HepG2 (cell line): Measurements from ENCODE around the gene EPB41L2. TPM values are rescaled to one million over a fixed set of nuclear protein-coding genes. Genes with fewer than 3 reads are reported as not detected.

Source experiments
- BRF2 ChIP-seq: sonication (generic); formaldehyde crosslinking; IDR thresholded peaks from 2 replicates; pipeline ENCODE4 v1.8.1; 2022; ENCODE audit warnings: mild to moderate bottlenecking, missing genetic modification reagents
- CENPBD1 ChIP-seq: sonication (generic); formaldehyde crosslinking; IDR thresholded peaks from 2 replicates; pipeline ENCODE4 v1.8.0; 2022; ENCODE audit warnings: missing genetic modification reagents, low read depth, mild to moderate bottlenecking, borderline replicate concordance
- EP300 ChIP-seq, 3 experiments: sonication (generic) in 1 of 3; formaldehyde crosslinking in 1 of 3; IDR thresholded peaks; 2 replicates each; pipeline versions ENCODE4 v1.5.1 to v1.6.1; 2011 to 2020; ENCODE audit warnings: low read depth in 2 of 3, low read length in 2 of 3, borderline replicate concordance in 1 of 3, improper control_type of control experiment in 1 of 3, mild to moderate bottlenecking in 1 of 3, missing genetic modification reagents in 1 of 3, moderate library complexity in 1 of 3
- EZH2 ChIP-seq: conservative IDR thresholded peaks from 2 replicates; pipeline ENCODE4 v1.6.1; 2012; ENCODE audit warnings: mild to moderate bottlenecking, low read depth, low read length, moderate library complexity
- FOXC1 ChIP-seq: sonication (generic); formaldehyde crosslinking; IDR thresholded peaks from 2 replicates; pipeline ENCODE4 v1.8.0; 2022; ENCODE audit warnings: mild to moderate bottlenecking, missing genetic modification reagents, borderline replicate concordance
- HCFC1 ChIP-seq: fragments of 150-350 bp; IDR thresholded peaks from 2 replicates; pipeline ENCODE4 v1.6.1; 2014; ENCODE audit warnings: low read depth, low read length
- HOMEZ ChIP-seq: IDR thresholded peaks from 2 replicates; pipeline ENCODE4 v1.6.1; 2016; ENCODE audit warnings: low read depth
- KDM3A ChIP-seq: IDR thresholded peaks from 2 replicates; pipeline ENCODE4 v1.6.1; 2018; ENCODE audit warnings: low read depth, missing compliant biosample characterization
- KLF12 ChIP-seq: sonication (generic); formaldehyde crosslinking; IDR thresholded peaks from 2 replicates; pipeline ENCODE4 v1.4.0; 2020; ENCODE audit warnings: missing genetic modification reagents, borderline replicate concordance
- KLF13 ChIP-seq: sonication (generic); formaldehyde crosslinking; IDR thresholded peaks from 2 replicates; pipeline ENCODE4 v1.4.0; 2020; ENCODE audit warnings: mild to moderate bottlenecking, missing genetic modification reagents
- MAFF ChIP-seq: IDR thresholded peaks from 2 replicates; pipeline ENCODE4 v1.6.1; 2011; ENCODE audit warnings: low read depth, low read length, improper control_type of control experiment
- MATR3 ChIP-seq: sonication (generic); formaldehyde crosslinking; IDR thresholded peaks from 2 replicates; pipeline ENCODE4 v1.4.0; 2020; ENCODE audit warnings: missing genetic modification reagents
- NR0B2 ChIP-seq: sonication (generic); formaldehyde crosslinking; IDR thresholded peaks from 2 replicates; pipeline ENCODE4 v1.4.0; 2020; ENCODE audit warnings: mild to moderate bottlenecking, missing genetic modification reagents
- NR3C1 ChIP-seq: sonication (generic); formaldehyde crosslinking; IDR thresholded peaks from 2 replicates; pipeline ENCODE4 v1.4.0; 2020; ENCODE audit warnings: missing genetic modification reagents
- PHF5A ChIP-seq: IDR thresholded peaks from one replicate; pipeline ENCODE4 v1.6.1; 2018; ENCODE audit warnings: low read depth, missing genetic modification reagents; ENCODE audit not compliant: unreplicated experiment
- RARA ChIP-seq: IDR thresholded peaks from 2 replicates; pipeline ENCODE4 v1.6.1; 2016; ENCODE audit warnings: missing genetic modification reagents, missing compliant biosample characterization
- TBX2 ChIP-seq: sonication (generic); formaldehyde crosslinking; IDR thresholded peaks from 2 replicates; pipeline ENCODE4 v1.5.0; 2020; ENCODE audit warnings: missing genetic modification reagents, mild to moderate bottlenecking, borderline replicate concordance
- ZFX ChIP-seq: sonication (generic); formaldehyde crosslinking; IDR thresholded peaks from 2 replicates; pipeline ENCODE4 v1.4.0; 2020; ENCODE audit warnings: mild to moderate bottlenecking, low read depth, missing genetic modification reagents, moderate library complexity
- ZNF30 ChIP-seq: sonication (generic); formaldehyde crosslinking; IDR thresholded peaks from 2 replicates; pipeline ENCODE4 v1.5.0; 2020; ENCODE audit warnings: mild to moderate bottlenecking, missing genetic modification reagents
- ZNF510 ChIP-seq: sonication (generic); formaldehyde crosslinking; IDR thresholded peaks from 2 replicates; pipeline ENCODE4 v1.4.0; 2020; ENCODE audit warnings: low read depth, mild to moderate bottlenecking, missing genetic modification reagents
- ZNF547 ChIP-seq: sonication (generic); formaldehyde crosslinking; IDR thresholded peaks from 2 replicates; pipeline ENCODE4 v1.5.1; 2020; ENCODE audit warnings: mild to moderate bottlenecking, missing genetic modification reagents
- ZNF652 ChIP-seq: IDR thresholded peaks from 2 replicates; pipeline ENCODE4 v1.6.1; 2016; ENCODE audit warnings: low read depth, borderline replicate concordance
- polyA plus RNA-seq, 8 experiments: library from polyadenylated mRNA; depleted of rRNA in 3 of 8; stranded (reverse) in 7 of 8; unstranded in 1 of 8; fragments of >200 nt; fragmentation: Illumina TruSeq in 4 of 8; extraction: Trizol in 4 of 8; gene quantifications; 2 replicates each; pipeline versions ENCODE4 v1.2.1 to v1.2.3, GENCODE V29; 2011 to 2016; ENCODE audit warnings: low read depth in 4 of 8, missing spikeins in 1 of 8, mixed read lengths in 1 of 8; ENCODE audit not compliant: insufficient read depth in 1 of 8
- total RNA-seq, 5 experiments: library from RNA; depleted of rRNA; stranded (reverse); fragments of >200 nt; fragmentation: Illumina TruSeq; extraction: Trizol; gene quantifications; 2 replicates each; pipeline ENCODE4 v1.2.3, GENCODE V29; 2016; ENCODE audit warnings: low read depth in 1 of 5

EPB41L2 gene
- total and polyA plus RNA-seq, 2 of the 13 experiments (the other 11 are each of a cell fraction or from before 2014, with no cell fraction given): 41.7 to 56.4 TPM

- no peak for TF ChIP-seq ZNF510 (CRISPR knock-in tag)
- no peak for TF ChIP-seq CENPBD1 (CRISPR knock-in tag)
- TF ChIP-seq KLF13 (CRISPR knock-in tag): no peak
- no peak for TF ChIP-seq KDM3A (CRISPR knock-in tag)
- no peak for TF ChIP-seq RARA (CRISPR knock-in tag)
- TF ChIP-seq HOMEZ (CRISPR knock-in tag): no peak
- no peak for TF ChIP-seq NR0B2 (CRISPR knock-in tag)
- TF ChIP-seq EP300 (IDR thresholded peaks at IDR 0.05; ENCODE audit: low read depth in 2 of 2, low read length in 2 of 2): peak in 1 of 2 experiments; percentile 88; a peak in 2 of 4 replicates
- no peak for TF ChIP-seq EP300 (CRISPR knock-in tag; IDR thresholded peaks at IDR 0.05; ENCODE audit: borderline replicate concordance)
- no peak for TF ChIP-seq TBX2 (CRISPR knock-in tag)
- TF ChIP-seq MAFF: no peak
- no peak for TF ChIP-seq EZH2
- TF ChIP-seq HCFC1: no peak
- TF ChIP-seq BRF2 (CRISPR knock-in tag): no peak
- TF ChIP-seq ZNF547 (CRISPR knock-in tag): no peak
- no peak for TF ChIP-seq ZFX (CRISPR knock-in tag)
- no peak for TF ChIP-seq ZNF30 (CRISPR knock-in tag)
- no peak for TF ChIP-seq KLF12 (CRISPR knock-in tag)
- no peak for TF ChIP-seq FOXC1 (CRISPR knock-in tag)
- no peak for TF ChIP-seq MATR3
- no peak for TF ChIP-seq NR3C1
- TF ChIP-seq PHF5A (CRISPR knock-in tag): no peak
- peak; percentile 91 for TF ChIP-seq ZNF652 (CRISPR knock-in tag)
Observed at GRCh38 chr6:130822736-130823135, 240.3 kb downstream of the EPB41L2 start (continued).
